ENCODE data around the gene DDX1. TPM values are rescaled to one million over a fixed set of nuclear protein-coding genes. Genes with fewer than 3 reads are reported as not detected.

Gene DDX1
- polyA plus RNA-seq, 2 donors, result 40.8 to 70.0 TPM

- peak overlapping the region; percentile 28 to 66 for H3K27ac ChIP-seq (ENCODE audit: low read depth in 2 of 2, low read length in 1 of 2)
- no peaks in the 10 kb centered on the region for H3K9me3 ChIP-seq (ENCODE audit: control insufficient read depth in 2 of 2, insufficient read depth in 1 of 2, low read depth in 1 of 2, low read length in 1 of 2)
- peak overlapping the region; percentile 88 to 95 for H3K4me3 ChIP-seq (ENCODE audit: low read depth in 1 of 2, low read length in 2 of 2)
- H3K4me1 ChIP-seq (ENCODE audit: control insufficient read depth in 2 of 2, insufficient read depth in 2 of 2, low read length in 1 of 2), result no peaks in the 10 kb centered on the region
- no peaks in the 10 kb centered on the region for H3K36me3 ChIP-seq (ENCODE audit: control insufficient read depth in 2 of 2, insufficient read depth in 2 of 2, low read length in 1 of 2)
- no peaks in the 10 kb centered on the region for H3K27me3 ChIP-seq (ENCODE audit: control insufficient read depth in 1 of 2, insufficient read depth in 2 of 2, low read length in 2 of 2)
- WGBS, 2 donors, result 6 to 7% methylated on average over 13 of the region's 13 CpGs
Measured at GRCh38 chr2:15561574-15562344, 29.9 kb upstream of the DDX1 start.

- Histone ChIP-seq H3K36me3 (ENCODE audit: control insufficient read depth in 2 of 2, insufficient read depth in 2 of 2, low read length in 1 of 2) (no peaks in the 10 kb centered on the region), H3K4me1 (ENCODE audit: control insufficient read depth in 2 of 2, insufficient read depth in 2 of 2, low read length in 1 of 2) (no peaks in the 10 kb centered on the region), H3K9me3 (ENCODE audit: control insufficient read depth in 2 of 2, insufficient read depth in 1 of 2, low read depth in 1 of 2, low read length in 1 of 2) (no peaks in the 10 kb centered on the region), H3K27ac (ENCODE audit: low read depth in 2 of 2, low read length in 1 of 2) (no peak overlapping the region), H3K4me3 (ENCODE audit: low read depth in 1 of 2, low read length in 2 of 2) (no peak overlapping the region), H3K27me3 (ENCODE audit: control insufficient read depth in 1 of 2, insufficient read depth in 2 of 2, low read length in 2 of 2) (no peaks in the 10 kb centered on the region)
- WGBS, 2 donors, result 80 to 87% methylated on average over 6 of the region's 6 CpGs
Measured at GRCh38 chr2:15562354-15563031, 29.2 kb upstream of the DDX1 start.

GRCh38 chr2:15563227-15564100 lies 28.2 kb upstream of the DDX1 start:
- no peaks in the 10 kb centered on the region for H3K36me3 ChIP-seq (ENCODE audit: control insufficient read depth in 2 of 2, insufficient read depth in 2 of 2, low read length in 1 of 2)
- H3K27ac ChIP-seq (ENCODE audit: low read depth in 2 of 2, low read length in 1 of 2), result no peak overlapping the region
- H3K4me3 ChIP-seq (ENCODE audit: low read depth in 1 of 2, low read length in 2 of 2), result no peak overlapping the region
- H3K27me3 ChIP-seq (ENCODE audit: control insufficient read depth in 1 of 2, insufficient read depth in 2 of 2, low read length in 2 of 2), result no peaks in the 10 kb centered on the region
- no peaks in the 10 kb centered on the region for H3K9me3 ChIP-seq (ENCODE audit: control insufficient read depth in 2 of 2, insufficient read depth in 1 of 2, low read depth in 1 of 2, low read length in 1 of 2)
- WGBS, 2 donors, result 84 to 86% methylated on average over 9 of the region's 9 CpGs
- H3K4me1 ChIP-seq (ENCODE audit: control insufficient read depth in 2 of 2, insufficient read depth in 2 of 2, low read length in 1 of 2), result no peaks in the 10 kb centered on the region

- H3K9me3 ChIP-seq (ENCODE audit: control insufficient read depth in 2 of 2, insufficient read depth in 1 of 2, low read depth in 1 of 2, low read length in 1 of 2), result no peaks in the 10 kb centered on the region
- H3K27me3 ChIP-seq (ENCODE audit: control insufficient read depth in 1 of 2, insufficient read depth in 2 of 2, low read length in 2 of 2), result no peaks in the 10 kb centered on the region
- no peak overlapping the region for H3K27ac ChIP-seq (ENCODE audit: low read depth in 2 of 2, low read length in 1 of 2)
- 76 to 82% methylated on average over 3 of the region's 3 CpGs for WGBS, 2 donors
- no peaks in the 10 kb centered on the region for H3K36me3 ChIP-seq (ENCODE audit: control insufficient read depth in 2 of 2, insufficient read depth in 2 of 2, low read length in 1 of 2)
- no peaks in the 10 kb centered on the region for H3K4me1 ChIP-seq (ENCODE audit: control insufficient read depth in 2 of 2, insufficient read depth in 2 of 2, low read length in 1 of 2)
- no peak overlapping the region for H3K4me3 ChIP-seq (ENCODE audit: low read depth in 1 of 2, low read length in 2 of 2)
Measured at GRCh38 chr2:15565392-15565791, 26.3 kb upstream of the DDX1 start.

- Histone ChIP-seq H3K4me3 (ENCODE audit: low read depth in 1 of 2, low read length in 2 of 2) (no peak overlapping the region), H3K27ac (ENCODE audit: low read depth in 2 of 2, low read length in 1 of 2) (no peak overlapping the region), H3K27me3 (ENCODE audit: control insufficient read depth in 1 of 2, insufficient read depth in 2 of 2, low read length in 2 of 2) (no peaks in the 10 kb centered on the region), H3K9me3 (ENCODE audit: control insufficient read depth in 2 of 2, insufficient read depth in 1 of 2, low read depth in 1 of 2, low read length in 1 of 2) (no peaks in the 10 kb centered on the region), H3K4me1 (ENCODE audit: control insufficient read depth in 2 of 2, insufficient read depth in 2 of 2, low read length in 1 of 2) (no peaks in the 10 kb centered on the region), H3K36me3 (ENCODE audit: control insufficient read depth in 2 of 2, insufficient read depth in 2 of 2, low read length in 1 of 2) (no peaks in the 10 kb centered on the region)
- WGBS, 2 donors, result 35 to 36% methylated on average over 2 of the region's 2 CpGs
Measured at GRCh38 chr2:15565994-15566671, 25.5 kb upstream of the DDX1 start.

GRCh38 chr2:15566912-15567311 lies 24.8 kb upstream of the DDX1 start:
- no peak overlapping the region for H3K4me3 ChIP-seq (ENCODE audit: low read depth in 1 of 2, low read length in 2 of 2)
- no peaks in the 10 kb centered on the region for H3K27me3 ChIP-seq (ENCODE audit: control insufficient read depth in 1 of 2, insufficient read depth in 2 of 2, low read length in 2 of 2)
- H3K4me1 ChIP-seq (ENCODE audit: control insufficient read depth in 2 of 2, insufficient read depth in 2 of 2, low read length in 1 of 2), result no peaks in the 10 kb centered on the region
- 90% methylated on average over 6 of the region's 6 CpGs for WGBS, 2 donors
- H3K9me3 ChIP-seq (ENCODE audit: control insufficient read depth in 2 of 2, insufficient read depth in 1 of 2, low read depth in 1 of 2, low read length in 1 of 2), result no peaks in the 10 kb centered on the region
- no peak overlapping the region for H3K27ac ChIP-seq (ENCODE audit: low read depth in 2 of 2, low read length in 1 of 2)
- no peaks in the 10 kb centered on the region for H3K36me3 ChIP-seq (ENCODE audit: control insufficient read depth in 2 of 2, insufficient read depth in 2 of 2, low read length in 1 of 2)

- Histone ChIP-seq H3K4me3 (ENCODE audit: low read depth in 1 of 2, low read length in 2 of 2) (no peak overlapping the region), H3K27ac (ENCODE audit: low read depth in 2 of 2, low read length in 1 of 2) (no peak overlapping the region), H3K4me1 (ENCODE audit: control insufficient read depth in 2 of 2, insufficient read depth in 2 of 2, low read length in 1 of 2) (no peaks in the 10 kb centered on the region), H3K9me3 (ENCODE audit: control insufficient read depth in 2 of 2, insufficient read depth in 1 of 2, low read depth in 1 of 2, low read length in 1 of 2) (no peaks in the 10 kb centered on the region), H3K27me3 (ENCODE audit: control insufficient read depth in 1 of 2, insufficient read depth in 2 of 2, low read length in 2 of 2) (no peaks in the 10 kb centered on the region), H3K36me3 (ENCODE audit: control insufficient read depth in 2 of 2, insufficient read depth in 2 of 2, low read length in 1 of 2) (no peaks in the 10 kb centered on the region)
- 94 to 95% methylated on average over 12 of the region's 12 CpGs for WGBS, 2 donors
Measured at GRCh38 chr2:15568874-15569273, 22.8 kb upstream of the DDX1 start.

- no peaks in the 10 kb centered on the region for H3K27me3 ChIP-seq (ENCODE audit: control insufficient read depth in 1 of 2, insufficient read depth in 2 of 2, low read length in 2 of 2)
- H3K9me3 ChIP-seq (ENCODE audit: control insufficient read depth in 2 of 2, insufficient read depth in 1 of 2, low read depth in 1 of 2, low read length in 1 of 2), result no peaks in the 10 kb centered on the region
- no peaks in the 10 kb centered on the region for H3K4me1 ChIP-seq (ENCODE audit: control insufficient read depth in 2 of 2, insufficient read depth in 2 of 2, low read length in 1 of 2)
- no peak overlapping the region for H3K27ac ChIP-seq (ENCODE audit: low read depth in 2 of 2, low read length in 1 of 2)
- WGBS, 2 donors, result 66 to 77% methylated on average over 5 of the region's 5 CpGs
- no peaks in the 10 kb centered on the region for H3K36me3 ChIP-seq (ENCODE audit: control insufficient read depth in 2 of 2, insufficient read depth in 2 of 2, low read length in 1 of 2)
- H3K4me3 ChIP-seq (ENCODE audit: low read depth in 1 of 2, low read length in 2 of 2), result no peak overlapping the region
Measured at GRCh38 chr2:15570104-15570503, 21.6 kb upstream of the DDX1 start.

- H3K9me3 ChIP-seq (ENCODE audit: control insufficient read depth in 2 of 2, insufficient read depth in 1 of 2, low read depth in 1 of 2, low read length in 1 of 2), result no peaks in the 10 kb centered on the region
- H3K4me3 ChIP-seq (ENCODE audit: low read depth in 1 of 2, low read length in 2 of 2), result no peak overlapping the region
- no peak overlapping the region for H3K27ac ChIP-seq (ENCODE audit: low read depth in 2 of 2, low read length in 1 of 2)
- no peaks in the 10 kb centered on the region for H3K4me1 ChIP-seq (ENCODE audit: control insufficient read depth in 2 of 2, insufficient read depth in 2 of 2, low read length in 1 of 2)
- whole genome bisulfite sequencing, 2 donors, result 78 to 81% methylated on average over 3 of the region's 3 CpGs
- no peaks in the 10 kb centered on the region for H3K36me3 ChIP-seq (ENCODE audit: control insufficient read depth in 2 of 2, insufficient read depth in 2 of 2, low read length in 1 of 2)
- H3K27me3 ChIP-seq (ENCODE audit: control insufficient read depth in 1 of 2, insufficient read depth in 2 of 2, low read length in 2 of 2), result no peaks in the 10 kb centered on the region
Measured at GRCh38 chr2:15571729-15572128, 19.9 kb upstream of the DDX1 start.
